OCI-LY1 (cell line): ENCODE measurements around the gene G6PC3.

Source experiments
- H2AFZ ChIP-seq: fragments of 200-600 bp; sonication (generic), shearing (Covaris generic); 2 replicates; pipeline ENCODE4 v1.6.0; 2014; ENCODE audit warnings: antibody characterized with exemption, mild to moderate bottlenecking, low read length
- H3F3A ChIP-seq: fragments of 200-600 bp; sonication (generic), shearing (Covaris generic); 2 replicates; pipeline ENCODE4 v1.6.0; 2014; ENCODE audit warnings: mild to moderate bottlenecking, antibody characterized with exemption, low read length, moderate library complexity; ENCODE audit not compliant: insufficient read depth
- H3K27ac ChIP-seq: fragments of 200-600 bp; sonication (generic); 2 replicates; pipeline ENCODE4 v1.5.1; 2014; ENCODE audit warnings: low read length, mixed run types, mild to moderate bottlenecking, low read depth; ENCODE audit not compliant: poor library complexity, severe bottlenecking
- H3K27me3 ChIP-seq: fragments of 200-600 bp; sonication (generic); 2 replicates; pipeline ENCODE4 v1.6.0; 2014; ENCODE audit warnings: antibody characterized with exemption, mild to moderate bottlenecking, low read length, moderate library complexity; ENCODE audit not compliant: insufficient read depth
- H3K36me3 ChIP-seq: fragments of 200-600 bp; sonication (generic); 2 replicates; pipeline ENCODE4 v1.6.1; 2014; ENCODE audit warnings: mild to moderate bottlenecking, antibody characterized with exemption, low read length, moderate library complexity, mixed read lengths; ENCODE audit not compliant: insufficient read depth
- H3K4me1 ChIP-seq: fragments of 200-600 bp; sonication (generic); 2 replicates; pipeline ENCODE4 v1.5.1; 2014; ENCODE audit warnings: mild to moderate bottlenecking, low read length, moderate library complexity; ENCODE audit not compliant: insufficient read depth, severe bottlenecking
- H3K4me2 ChIP-seq: fragments of 200-600 bp; sonication (generic), shearing (Covaris generic); 2 replicates; pipeline ENCODE4 v1.6.1; 2014; ENCODE audit warnings: low read length
- H3K4me3 ChIP-seq: fragments of 200-600 bp; sonication (generic); 2 replicates; pipeline ENCODE4 v1.5.1; 2014; ENCODE audit warnings: low read length, low read depth, mild to moderate bottlenecking, mixed read lengths; ENCODE audit not compliant: poor library complexity, severe bottlenecking
- H3K79me2 ChIP-seq: fragments of 200-600 bp; shearing (Covaris generic); 2 replicates; pipeline ENCODE4 v1.6.1; 2016; ENCODE audit warnings: mixed run types, low read length, mixed read lengths; ENCODE audit not compliant: insufficient read depth
- H3K9ac ChIP-seq: fragments of 200-600 bp; sonication (generic), shearing (Covaris generic); 2 replicates; pipeline ENCODE4 v1.6.1; 2014; ENCODE audit warnings: mild to moderate bottlenecking, low read length, mixed read lengths
- H3K9me2 ChIP-seq: fragments of 200-600 bp; sonication (generic), shearing (Covaris generic); 2 replicates; pipeline ENCODE4 v1.6.1; 2014; ENCODE audit warnings: low read depth, mild to moderate bottlenecking, low read length, mixed read lengths
- H3K9me3 ChIP-seq: fragments of 200-600 bp; shearing (Covaris generic); 2 replicates; pipeline ENCODE4 v1.6.1; 2014; ENCODE audit warnings: low read length, mixed read lengths
- H4K20me1 ChIP-seq: fragments of 200-600 bp; sonication (generic), shearing (Covaris generic); 2 replicates; pipeline ENCODE4 v1.6.0; 2016; ENCODE audit warnings: mild to moderate bottlenecking, low read length; ENCODE audit not compliant: insufficient read depth
- CTCF ChIP-seq: fragments of 200-600 bp; sonication (generic), shearing (Covaris generic); IDR thresholded peaks from 2 replicates; pipeline ENCODE4 v1.5.1; 2017; ENCODE audit warnings: mild to moderate bottlenecking, antibody characterized with exemption, low read length, moderate library complexity, mixed read lengths
- EZH2 ChIP-seq: fragments of 200-600 bp; sonication (generic), shearing (Covaris generic); IDR thresholded peaks from 2 replicates; pipeline ENCODE4 v1.8.0; 2017; ENCODE audit warnings: borderline replicate concordance, mixed run types, mild to moderate bottlenecking, antibody characterized with exemption, low read length, moderate library complexity, mixed read lengths

The G6PC3 gene

GRCh38 chr17:44088254-44088653 lies 17.7 kb downstream of the G6PC3 start:
- Histone ChIP-seq H3K9me2 (no peaks in the 10 kb centered on the region), H3F3A (no peaks in the 10 kb centered on the region), H3K9ac (no peak overlapping the region), H3K27ac (no peak overlapping the region), H3K27me3 (0 out of 2 replicates have a peak, but pooled peaks cover 6% of the 10 kb centered on the region), H3K4me1 (no peaks in the 10 kb centered on the region), H3K79me2 (no peaks in the 10 kb centered on the region), H4K20me1 (no peaks in the 10 kb centered on the region), H3K4me3 (no peak overlapping the region), H3K36me3 (no peaks in the 10 kb centered on the region), H2AFZ (no peak overlapping the region), H3K9me3 (no peaks in the 10 kb centered on the region), H3K4me2 (no peak overlapping the region)
- no peak for TF ChIP-seq EZH2
- TF ChIP-seq CTCF = no peak

- no peaks in the 10 kb centered on the region for H3K9me2 ChIP-seq
- H3K4me3 ChIP-seq = no peak overlapping the region
- no peaks in the 10 kb centered on the region for H3F3A ChIP-seq
- no peak overlapping the region for H2AFZ ChIP-seq
- H3K9ac ChIP-seq = no peak overlapping the region
- no peaks in the 10 kb centered on the region for H3K9me3 ChIP-seq
- no peaks in the 10 kb centered on the region for H4K20me1 ChIP-seq
- H3K27me3 ChIP-seq = 0 out of 2 replicates have a peak, but pooled peaks cover 6% of the 10 kb centered on the region
- no peak overlapping the region for H3K27ac ChIP-seq
- no peaks in the 10 kb centered on the region for H3K36me3 ChIP-seq
- no peak overlapping the region for H3K4me2 ChIP-seq
- H3K4me1 ChIP-seq = no peaks in the 10 kb centered on the region
- TF ChIP-seq CTCF (no peak), EZH2 (no peak)
- no peaks in the 10 kb centered on the region for H3K79me2 ChIP-seq
Observed at GRCh38 chr17:44091200-44091997, 20.9 kb downstream of the G6PC3 start.

- no peaks in the 10 kb centered on the region for H3F3A ChIP-seq
- H3K36me3 ChIP-seq = no peaks in the 10 kb centered on the region
- H2AFZ ChIP-seq = no peak overlapping the region
- H3K9me2 ChIP-seq = no peaks in the 10 kb centered on the region
- H4K20me1 ChIP-seq = no peaks in the 10 kb centered on the region
- H3K4me2 ChIP-seq = no peak overlapping the region
- no peaks in the 10 kb centered on the region for H3K79me2 ChIP-seq
- TF ChIP-seq EZH2 (no peak), CTCF (no peak)
- H3K27me3 ChIP-seq = 0 out of 2 replicates have a peak, but pooled peaks cover 5% of the 10 kb centered on the region
- no peak overlapping the region for H3K9ac ChIP-seq
- no peak overlapping the region for H3K27ac ChIP-seq
- no peaks in the 10 kb centered on the region for H3K4me1 ChIP-seq
- no peak overlapping the region for H3K4me3 ChIP-seq
- H3K9me3 ChIP-seq = no peaks in the 10 kb centered on the region
Observed at GRCh38 chr17:44092051-44092450, 21.5 kb downstream of the G6PC3 start.
